ENCODE data around the gene GYG2.

The GYG2 gene

GRCh38 chrX:2812161-2812907 is 16.4 kb upstream of the GYG2 start:
- DNase-seq = peak in 15 of 51 donors; percentile 0 to 34 (median 5)

GRCh38 chrX:2817036-2817435 is 11.7 kb upstream of the GYG2 start:
- DNase-seq = no peak

- DNase-seq = no peak
These were observed 9.2 kb upstream of the GYG2 start for GRCh38 chrX:2819345-2820135.

- no peak for DNase-seq
These were observed 8.5 kb upstream of the GYG2 start for GRCh38 chrX:2820136-2820771.

- DNase-seq = peak in 2 of 51 donors; percentile 10 to 17
These were observed 4.8 kb upstream of the GYG2 start for GRCh38 chrX:2823795-2824386.

GRCh38 chrX:2824886-2825285 is 3.8 kb upstream of the GYG2 start:
- no peak for DNase-seq

GRCh38 chrX:2828959-2829411 is 255 bp downstream of the GYG2 start:
- DNase-seq = no peak

GRCh38 chrX:2829469-2830246 is 928 bp downstream of the GYG2 start:
- DNase-seq = peak in 1 of 51 donors; percentile 1

GRCh38 chrX:2831471-2832228 is 2.9 kb downstream of the GYG2 start:
- DNase-seq = peak in 1 of 51 donors; percentile 1

GRCh38 chrX:2837961-2838360 is 9.2 kb downstream of the GYG2 start:
- DNase-seq = no peak

GRCh38 chrX:2840961-2841360 is 12.2 kb downstream of the GYG2 start:
- no peak for DNase-seq

- DNase-seq = peak in 5 of 51 donors; percentile 3 to 22 (median 4)
These were observed 12.8 kb downstream of the GYG2 start for GRCh38 chrX:2841537-2841936.

- no peak for DNase-seq
These were observed 18.3 kb downstream of the GYG2 start for GRCh38 chrX:2846992-2847391.

- DNase-seq = no peak
These were observed 20.2 kb downstream of the GYG2 start for GRCh38 chrX:2848871-2849301.

GRCh38 chrX:2854918-2855317 is 26.2 kb downstream of the GYG2 start:
- no peak for DNase-seq

GRCh38 chrX:2855761-2856160 is 27.0 kb downstream of the GYG2 start:
- no peak for DNase-seq

- DNase-seq = no peak
These were observed 28.8 kb downstream of the GYG2 start for GRCh38 chrX:2857566-2857965.

GRCh38 chrX:2859197-2859797 is 30.6 kb downstream of the GYG2 start:
- DNase-seq = no peak

GRCh38 chrX:2862404-2862803 is 33.7 kb downstream of the GYG2 start:
- DNase-seq = no peak

GRCh38 chrX:2863646-2864045 is 34.9 kb downstream of the GYG2 start:
- DNase-seq = no peak
